NOMO-1 (cell line): ENCODE measurements around the gene NECTIN4.
"Not testable (repeated sequence)": the region's sequence is repeated elsewhere in the genome, so short reads cannot be mapped to it uniquely, and the experiment has no call there.

Source experiments
- DNase-seq, 2 experiments: peaks; one replicate each; lab custom pipeline; 2025; ENCODE audit not compliant: unreplicated experiment in 2 of 2; lab: John Stamatoyannopoulos, UW

NECTIN4 gene

GRCh38 chr1:161065681-161066080 lies 23.7 kb downstream of the NECTIN4 start:
- DNase-seq: not testable (repeated sequence)

GRCh38 chr1:161063936-161064335 lies 25.4 kb downstream of the NECTIN4 start:
- not testable (repeated sequence) for DNase-seq

DNA sequence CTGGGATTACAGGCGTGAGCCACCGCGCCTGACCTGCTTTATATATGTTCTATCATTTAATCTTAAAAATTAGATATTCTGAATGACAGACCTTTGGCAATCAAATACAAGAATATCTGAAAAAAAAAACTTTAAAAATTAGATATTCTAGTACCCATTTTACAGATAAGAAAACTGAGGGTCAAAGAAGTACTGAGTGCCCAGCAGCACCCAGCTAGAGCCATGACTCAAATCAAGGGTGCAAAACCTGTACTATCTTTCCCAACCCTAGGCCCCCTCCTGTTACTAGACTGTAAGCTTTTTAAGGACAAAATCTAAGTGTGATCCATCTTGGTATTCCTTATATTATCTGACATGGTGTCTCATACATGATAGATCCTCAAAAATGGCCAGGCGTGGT lies 27.9 kb downstream of the NECTIN4 start:
- no peak for DNase-seq

DNA sequence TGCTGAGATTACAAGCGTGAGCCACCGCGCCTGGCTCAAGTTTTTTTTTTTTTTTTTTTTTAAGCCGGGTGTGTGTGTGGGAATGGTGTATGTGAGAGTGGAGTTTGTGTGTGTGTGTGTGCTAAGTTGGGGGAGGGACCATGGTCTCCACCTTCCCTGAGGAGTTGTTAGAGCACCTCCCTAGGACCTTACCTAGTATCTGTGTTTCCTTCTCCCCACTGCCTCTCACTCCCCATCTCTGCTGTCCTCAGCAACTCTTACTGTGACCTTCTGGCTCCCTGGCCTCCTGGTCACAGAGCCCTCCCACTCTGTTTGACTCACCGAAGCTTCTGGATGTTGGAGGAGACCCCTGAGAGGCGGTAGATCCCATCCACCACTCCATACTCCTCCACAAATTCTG lies 30.1 kb downstream of the NECTIN4 start:
- DNase-seq: no peak

DNA sequence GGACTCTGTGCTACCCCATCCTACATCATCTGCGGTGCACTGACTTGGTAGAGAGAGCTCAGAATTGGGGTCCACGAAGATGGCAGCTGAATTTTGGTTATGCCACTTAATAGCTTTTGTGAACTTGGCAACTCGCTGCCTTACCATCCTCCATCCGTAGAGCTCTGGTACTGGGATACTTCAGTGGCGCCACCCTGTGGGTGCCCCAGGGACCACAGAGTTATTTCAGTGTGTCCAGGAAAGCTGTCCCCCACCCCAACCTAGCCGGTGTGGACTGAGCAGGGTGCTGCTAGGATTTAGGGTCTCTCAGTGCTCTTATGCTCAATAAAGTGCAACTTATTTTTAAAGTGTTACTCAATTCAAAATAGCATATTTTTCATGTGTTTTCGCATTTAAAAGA lies 34.6 kb downstream of the NECTIN4 start:
- no peak for DNase-seq

- no peak for DNase-seq
Measured at GRCh38 chr1:161054232-161054631, 35.1 kb downstream of the NECTIN4 start.

DNA sequence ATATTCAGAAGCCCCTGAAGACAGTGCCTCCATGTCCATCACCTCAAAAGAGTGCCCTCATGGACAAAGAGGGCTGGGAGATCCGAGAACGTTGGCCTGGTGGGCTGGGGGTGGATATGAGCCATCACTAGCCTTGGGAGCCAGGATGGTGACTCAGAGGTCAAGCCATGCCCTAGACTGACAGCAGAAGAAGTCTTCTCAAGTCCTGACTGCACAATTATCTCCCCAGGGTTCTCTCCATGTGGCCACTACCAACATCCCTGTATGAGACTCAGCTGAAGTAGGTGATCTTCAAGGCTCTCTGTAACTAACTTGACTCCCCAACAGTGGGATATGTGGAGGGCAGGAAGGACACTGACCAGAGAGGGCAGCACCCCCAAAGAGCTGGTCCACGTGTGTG lies 36.5 kb downstream of the NECTIN4 start:
- no peak for DNase-seq

- DNase-seq: no peak
Measured at GRCh38 chr1:161051219-161051618, 38.1 kb downstream of the NECTIN4 start.

DNA sequence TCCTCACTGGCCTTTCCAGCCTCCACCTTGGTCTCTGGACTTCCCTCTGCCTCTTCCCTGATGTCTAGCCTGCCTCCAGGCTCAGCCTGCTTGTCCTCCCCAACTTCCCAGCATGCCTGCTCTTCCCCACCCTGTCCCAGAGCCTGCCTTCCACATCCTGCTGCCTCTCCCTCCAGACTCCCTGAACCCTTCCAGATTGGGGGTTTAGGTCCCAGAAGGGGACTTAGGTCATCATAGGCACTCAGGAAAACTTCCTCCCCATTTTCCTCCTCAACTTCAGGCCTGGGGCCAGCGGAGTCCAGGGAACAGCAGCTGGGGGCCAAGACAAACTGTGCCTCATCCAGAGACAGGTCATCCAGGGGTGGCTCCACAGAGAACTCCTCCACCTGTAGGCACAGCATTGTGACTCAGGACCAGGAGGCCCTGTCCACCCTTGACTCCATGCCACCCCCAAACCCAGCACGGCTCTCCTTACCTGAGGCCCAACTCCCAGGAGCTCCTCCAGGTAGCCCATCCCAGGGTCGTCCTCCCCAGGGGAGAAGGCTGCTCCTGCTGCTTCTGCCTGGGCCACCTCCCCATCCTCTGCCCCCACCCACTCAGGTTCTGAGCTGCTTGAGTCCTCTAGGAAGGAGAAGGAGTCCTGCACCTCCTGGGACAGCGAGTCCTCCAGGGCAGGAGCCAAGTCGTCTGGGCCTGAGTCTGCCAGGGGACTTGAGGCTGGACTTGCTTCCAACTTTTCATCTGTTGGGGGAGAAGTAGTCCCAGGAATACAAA lies 40.2 kb downstream of the NECTIN4 start:
- DNase-seq: no peak

DNA sequence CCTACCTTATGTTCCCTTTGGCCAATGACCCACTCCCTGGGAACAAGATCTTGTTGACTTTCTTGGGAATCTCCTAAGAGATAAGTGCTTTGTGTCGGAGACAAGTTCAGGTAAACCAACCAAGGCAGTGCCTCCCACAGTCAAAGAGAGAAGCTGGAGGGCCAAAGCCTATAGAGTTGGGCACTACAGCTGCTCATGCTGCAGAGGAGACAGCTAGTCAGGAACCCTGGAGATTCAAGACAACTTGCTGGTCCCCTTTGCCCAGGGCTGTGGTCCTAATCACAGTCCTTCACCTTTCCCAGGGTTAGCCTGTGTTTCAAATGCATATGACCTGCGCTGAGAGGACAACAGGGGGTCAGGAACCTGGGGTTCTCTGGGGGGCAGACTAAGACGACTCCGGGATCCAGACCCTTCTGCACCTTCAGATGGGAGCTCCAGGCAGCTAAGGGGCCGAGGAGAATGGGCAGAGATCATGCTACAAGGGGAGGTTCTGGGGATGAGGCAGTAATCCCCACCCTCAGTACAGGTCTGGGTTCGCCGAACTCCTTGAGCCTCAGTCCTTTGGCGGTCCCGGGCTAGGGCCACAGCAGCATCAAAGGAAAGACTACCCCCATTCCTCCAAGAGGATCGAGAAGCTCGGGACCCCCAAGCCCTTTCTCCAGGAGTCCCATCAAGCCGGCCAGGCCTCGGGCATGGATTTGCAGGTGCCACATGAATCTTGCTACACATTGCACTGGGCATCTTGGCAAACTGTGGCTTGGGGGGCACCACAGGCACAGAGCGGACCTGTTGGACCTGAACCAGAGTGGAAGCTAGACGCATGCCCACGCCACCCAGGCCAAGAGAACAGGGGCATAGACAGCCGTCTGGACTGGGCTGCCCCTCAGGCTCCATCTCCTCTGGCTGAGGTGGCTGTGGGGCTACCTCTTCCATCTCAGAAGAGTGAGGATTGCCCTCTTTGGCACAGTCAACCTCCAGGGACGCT lies 41.6 kb downstream of the NECTIN4 start:
- DNase-seq: no peak

GRCh38 chr1:161046605-161047228 lies 42.6 kb downstream of the NECTIN4 start:
- peak; percentile 76 to 95 for DNase-seq

DNA sequence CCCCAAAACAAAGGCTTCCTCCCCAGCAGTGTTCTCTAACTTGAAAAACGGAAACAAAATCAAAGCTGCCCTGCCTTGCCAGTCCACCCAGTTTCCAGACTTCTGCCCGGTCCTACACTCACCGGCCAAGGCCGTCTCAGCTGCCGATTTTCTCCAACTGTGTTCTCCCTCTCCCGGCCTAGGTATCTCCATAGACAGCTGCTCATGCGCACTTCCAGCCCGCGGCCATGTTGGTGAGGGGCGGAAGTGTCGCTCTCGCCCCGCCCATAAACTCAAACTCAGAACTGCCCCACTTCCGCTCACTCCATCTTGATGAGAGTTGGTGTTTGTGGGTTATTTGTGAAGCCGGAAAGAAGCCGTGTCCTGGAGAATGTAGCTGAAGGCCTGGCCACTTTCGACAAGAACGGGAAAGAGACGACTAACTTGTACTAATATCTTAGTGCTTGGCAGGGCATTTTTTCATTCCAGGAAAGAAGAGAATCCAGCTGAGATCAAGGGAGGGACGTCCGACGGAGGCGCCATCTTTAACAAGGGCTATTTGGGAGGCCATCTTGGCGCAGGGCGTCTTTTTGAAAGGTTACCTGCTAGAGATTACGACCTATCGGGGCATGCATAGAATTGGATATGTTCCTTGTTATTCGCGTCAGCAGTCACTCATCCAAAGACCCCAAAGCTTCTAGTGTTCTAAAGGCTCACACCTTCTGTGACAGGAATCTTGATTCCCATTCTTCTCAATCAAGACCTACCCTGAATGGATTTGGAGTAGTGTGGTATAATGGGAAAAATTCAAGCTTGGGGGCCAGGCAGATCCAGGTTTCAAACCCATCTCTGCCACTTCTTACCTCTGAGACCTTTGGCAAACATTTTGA lies 43.4 kb downstream of the NECTIN4 start, which contains the start of gene USF1:
USF1 (minus strand) TSS at position 242 of the 869 bp plus-strand sequence. CDS start 2,702 bp downstream, outside the sequence.
- peak; percentile 90 to 92 for DNase-seq

- DNase-seq: peak; percentile 83 to 98
Measured at GRCh38 chr1:161044908-161045735, 44.2 kb downstream of the NECTIN4 start.

DNA sequence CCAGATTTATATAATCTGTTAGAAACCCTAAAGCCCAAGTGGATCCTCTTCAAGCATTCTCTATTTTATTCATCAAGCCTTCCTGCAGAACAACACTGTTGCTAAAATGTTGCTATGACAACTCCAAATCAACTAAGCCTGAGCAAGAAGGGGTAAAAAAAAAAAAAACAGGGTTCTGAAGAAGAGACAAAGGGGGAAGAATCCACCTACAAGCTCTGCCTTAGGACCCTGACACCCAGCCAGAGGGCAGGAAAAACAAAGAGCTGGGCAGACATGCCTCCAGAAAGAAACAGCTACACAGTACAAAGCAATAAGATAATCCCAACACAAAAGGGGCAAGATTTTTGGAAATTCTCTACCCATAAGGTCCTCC lies 44.8 kb downstream of the NECTIN4 start:
- peak in 1 of 2 experiments; percentile 57 for DNase-seq

GRCh38 chr1:161039546-161039945 lies 49.8 kb downstream of the NECTIN4 start:
- no peak for DNase-seq

GRCh38 chr1:161039154-161039545 lies 50.2 kb downstream of the NECTIN4 start:
- no peak for DNase-seq

GRCh38 chr1:161038523-161039153 lies 50.7 kb downstream of the NECTIN4 start, which contains the start of gene TSTD1:
Gene TSTD1 (minus strand): TSS chr1:161038964. CDS start chr1:161038889, 75 bp downstream.
- no peak for DNase-seq

DNA sequence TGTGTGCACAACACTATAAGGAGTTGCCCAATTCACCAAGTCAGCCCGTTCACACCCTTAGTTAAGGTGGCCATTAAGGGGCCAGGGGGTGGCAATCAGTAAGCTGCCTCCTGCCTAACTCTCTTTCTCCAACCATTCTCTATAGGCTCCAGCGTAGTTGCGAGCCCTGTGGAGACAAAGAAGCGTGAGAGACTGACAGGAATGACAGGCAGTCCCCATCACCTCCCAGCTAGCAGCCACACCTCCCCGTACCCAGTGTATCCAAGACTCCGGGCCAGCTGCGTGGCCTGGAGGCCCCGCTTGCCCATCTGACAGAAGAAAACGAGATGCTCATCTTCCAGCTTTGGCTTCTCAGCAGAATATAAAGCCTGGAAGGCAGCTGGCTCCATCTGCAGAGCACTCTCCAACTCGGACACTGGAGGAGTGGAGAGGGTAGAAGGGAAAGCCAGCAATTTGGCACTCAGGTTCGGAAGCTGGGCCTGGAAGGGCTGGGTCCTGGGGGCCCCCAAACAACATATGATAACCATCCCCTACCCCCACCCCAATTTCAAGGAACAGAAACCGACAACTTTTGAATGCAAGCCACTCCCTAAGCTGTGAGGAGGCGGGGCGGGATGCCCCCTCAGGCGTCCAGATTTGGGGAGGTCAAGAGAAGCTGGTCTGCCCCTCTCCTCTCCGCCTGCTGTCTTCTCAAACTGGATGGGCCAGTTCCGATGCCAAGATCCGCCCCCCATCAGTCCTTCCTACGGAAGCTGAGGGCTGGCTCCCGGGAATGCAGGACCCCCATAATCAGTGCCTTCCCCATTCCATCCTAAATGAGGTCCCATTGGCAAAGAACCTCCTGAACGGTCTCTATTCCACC lies 51.5 kb downstream of the NECTIN4 start:
- no peak for DNase-seq
